Activated CD4-positive, alpha-beta T cell treated with anti-CD3 and anti-CD28 coated beads, Interleukin-2, amount 50 U/mL, for 1 hour (primary cell): ENCODE data around the gene CLDN2.

ENCODE experiments used
- DNase-seq: peaks from one replicate; pipeline ENCODE4 v3.0.0-alpha.2; 2020

Gene CLDN2

GRCh38 chrX:106927700-106928099, 7.5 kb downstream of the CLDN2 start:
- no peak for DNase-seq

- no peak for DNase-seq
These were observed 8.0 kb downstream of the CLDN2 start for GRCh38 chrX:106928227-106928626.

- no peak for DNase-seq
These were observed 11.8 kb downstream of the CLDN2 start for GRCh38 chrX:106931831-106932491.

- no peak for DNase-seq
These were observed 12.3 kb downstream of the CLDN2 start for GRCh38 chrX:106932492-106932923.

GRCh38 chrX:106932960-106933537, 12.8 kb downstream of the CLDN2 start:
- no peak for DNase-seq

GRCh38 chrX:106933538-106933961, 13.3 kb downstream of the CLDN2 start:
- no peak for DNase-seq

GRCh38 chrX:106935175-106935574, 15.0 kb downstream of the CLDN2 start:
- no peak for DNase-seq

GRCh38 chrX:106936246-106936645, 16.0 kb downstream of the CLDN2 start:
- DNase-seq: no peak

- DNase-seq: no peak
These were observed 19.4 kb downstream of the CLDN2 start for GRCh38 chrX:106939566-106939965.

- DNase-seq: no peak
These were observed 19.9 kb downstream of the CLDN2 start for GRCh38 chrX:106940068-106940467.

- no peak for DNase-seq
These were observed 26.3 kb downstream of the CLDN2 start for GRCh38 chrX:106946464-106946863.

GRCh38 chrX:106948641-106949040, 28.4 kb downstream of the CLDN2 start:
- DNase-seq: no peak

GRCh38 chrX:106949366-106949765, 29.2 kb downstream of the CLDN2 start:
- DNase-seq: no peak

GRCh38 chrX:106950381-106950780, 30.2 kb downstream of the CLDN2 start:
- DNase-seq: no peak

- DNase-seq: no peak
These were observed 31.0 kb downstream of the CLDN2 start for GRCh38 chrX:106951230-106951629.

GRCh38 chrX:106952089-106952488, 31.9 kb downstream of the CLDN2 start:
- DNase-seq: no peak

- DNase-seq: no peak
These were observed 32.3 kb downstream of the CLDN2 start for GRCh38 chrX:106952538-106952937.

- DNase-seq: no peak
These were observed 32.8 kb downstream of the CLDN2 start for GRCh38 chrX:106952988-106953387.

GRCh38 chrX:106954041-106954440, 33.8 kb downstream of the CLDN2 start:
- DNase-seq: no peak

- DNase-seq: no peak
These were observed 35.0 kb downstream of the CLDN2 start for GRCh38 chrX:106955004-106955772.

GRCh38 chrX:106957856-106958255, 37.7 kb downstream of the CLDN2 start:
- DNase-seq: no peak

GRCh38 chrX:106959901-106960300, 39.7 kb downstream of the CLDN2 start:
- no peak for DNase-seq

GRCh38 chrX:106963111-106963510, 42.9 kb downstream of the CLDN2 start:
- no peak for DNase-seq

- DNase-seq: no peak
These were observed 44.1 kb downstream of the CLDN2 start for GRCh38 chrX:106964290-106964689.
